ENCODE data around the gene SIN3A.
"Not testable (repeated sequence)": the region's sequence is repeated elsewhere in the genome, so short reads cannot be mapped to it uniquely, and the experiment has no call there.

The SIN3A gene

DNA sequence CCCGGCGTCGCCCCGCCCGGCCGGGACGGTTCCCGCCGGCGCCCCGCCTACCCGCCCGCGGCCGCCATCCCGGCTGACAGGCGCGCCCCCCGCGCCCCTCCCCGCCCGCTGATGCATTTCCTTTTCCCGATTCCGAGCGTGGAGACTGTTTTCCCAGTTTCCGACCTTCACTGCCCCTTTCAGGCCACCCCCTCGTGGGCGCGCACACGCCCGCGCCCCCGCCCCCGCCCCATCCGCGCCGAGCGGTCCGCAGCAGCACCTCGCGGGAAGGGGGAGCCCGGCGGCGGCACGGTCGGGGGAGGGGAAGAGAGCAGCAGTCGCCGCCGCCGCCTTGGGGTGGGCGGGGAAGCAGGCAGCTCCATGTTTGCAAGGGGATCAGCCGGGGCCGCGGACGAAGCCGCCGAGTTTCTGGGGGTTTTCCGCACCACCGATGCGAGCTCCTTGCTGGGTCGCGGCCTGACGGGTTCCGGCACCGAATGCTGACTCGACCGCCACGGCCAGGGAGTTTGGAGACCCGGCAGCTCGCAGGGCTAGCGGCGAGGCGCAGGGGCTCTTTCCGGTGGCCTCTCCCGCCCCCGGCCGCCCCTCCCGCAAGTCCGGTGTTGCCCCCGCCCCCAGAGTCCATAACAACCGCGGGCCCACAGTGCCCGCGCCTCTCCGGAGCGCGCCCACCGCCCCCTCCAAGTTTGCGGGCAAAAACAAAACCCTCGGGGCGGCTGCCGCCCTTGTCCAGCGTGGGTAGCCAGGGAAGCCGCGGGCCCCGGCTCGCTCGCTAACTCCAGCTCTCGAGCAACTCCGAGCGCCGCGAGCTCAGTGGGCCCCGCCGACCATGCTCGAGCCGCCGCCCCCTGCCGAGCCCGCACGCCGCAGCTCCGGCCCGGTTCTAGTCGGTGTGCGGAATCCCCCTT is 3.2 kb upstream of the SIN3A start:
- H3K27ac Mint-ChIP-seq = peak overlapping the region; percentile 83
- peaks cover 22% of the 10 kb centered on the region for H3K4me1 Mint-ChIP-seq (ENCODE audit: low read depth)
- H3K36me3 Mint-ChIP-seq (ENCODE audit: low read depth) = no peaks in the 10 kb centered on the region
- no peaks in the 10 kb centered on the region for H3K27me3 Mint-ChIP-seq
- H3K4me3 Mint-ChIP-seq = peak overlapping the region; percentile 93
- no peaks in the 10 kb centered on the region for H3K9me3 Mint-ChIP-seq

DNA sequence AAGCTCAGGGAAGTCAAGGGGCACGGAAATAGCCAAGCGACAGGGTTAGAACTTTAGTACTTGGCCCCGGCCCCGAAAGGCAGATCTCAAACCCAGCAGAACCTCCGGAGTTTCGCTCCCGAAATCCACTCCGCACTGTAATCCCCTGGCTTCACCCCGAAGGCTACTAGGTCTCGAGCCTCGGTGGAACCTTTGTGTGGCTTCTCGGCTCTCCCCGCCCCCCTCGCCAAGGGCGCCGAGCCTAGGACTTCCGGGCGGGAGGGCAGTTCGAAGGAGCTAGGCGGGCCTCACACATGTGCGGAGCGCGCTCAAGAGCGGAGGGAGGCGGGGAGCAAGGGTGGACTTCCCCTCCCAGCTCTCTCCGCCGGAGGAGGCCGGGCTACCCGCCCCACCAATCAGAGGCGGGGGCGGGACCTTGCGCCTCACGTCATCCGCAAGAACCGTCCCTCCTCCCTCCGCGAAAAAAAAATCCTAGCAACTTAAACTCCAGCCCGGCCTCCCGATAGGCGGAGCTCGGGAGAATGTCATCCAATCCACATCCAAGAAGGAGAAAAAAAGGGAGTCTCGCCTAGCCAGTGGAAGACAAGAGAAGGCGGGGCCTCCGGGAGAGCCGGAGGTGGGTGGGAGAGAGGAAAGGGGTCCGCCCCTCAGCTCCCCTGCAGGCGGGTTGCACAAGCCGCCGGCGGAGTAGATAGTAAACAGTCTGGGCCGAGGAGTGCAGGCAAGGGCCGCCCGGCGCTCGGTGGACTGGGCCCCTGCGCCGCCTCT is 2.4 kb upstream of the SIN3A start:
- no peaks in the 10 kb centered on the region for H3K9me3 Mint-ChIP-seq
- H3K27ac Mint-ChIP-seq = peak overlapping the region; percentile 99
- H3K36me3 Mint-ChIP-seq (ENCODE audit: low read depth) = no peaks in the 10 kb centered on the region
- peak overlapping the region; percentile 93 for H3K4me3 Mint-ChIP-seq
- H3K4me1 Mint-ChIP-seq (ENCODE audit: low read depth) = peaks cover 29% of the 10 kb centered on the region
- H3K27me3 Mint-ChIP-seq = no peaks in the 10 kb centered on the region

DNA sequence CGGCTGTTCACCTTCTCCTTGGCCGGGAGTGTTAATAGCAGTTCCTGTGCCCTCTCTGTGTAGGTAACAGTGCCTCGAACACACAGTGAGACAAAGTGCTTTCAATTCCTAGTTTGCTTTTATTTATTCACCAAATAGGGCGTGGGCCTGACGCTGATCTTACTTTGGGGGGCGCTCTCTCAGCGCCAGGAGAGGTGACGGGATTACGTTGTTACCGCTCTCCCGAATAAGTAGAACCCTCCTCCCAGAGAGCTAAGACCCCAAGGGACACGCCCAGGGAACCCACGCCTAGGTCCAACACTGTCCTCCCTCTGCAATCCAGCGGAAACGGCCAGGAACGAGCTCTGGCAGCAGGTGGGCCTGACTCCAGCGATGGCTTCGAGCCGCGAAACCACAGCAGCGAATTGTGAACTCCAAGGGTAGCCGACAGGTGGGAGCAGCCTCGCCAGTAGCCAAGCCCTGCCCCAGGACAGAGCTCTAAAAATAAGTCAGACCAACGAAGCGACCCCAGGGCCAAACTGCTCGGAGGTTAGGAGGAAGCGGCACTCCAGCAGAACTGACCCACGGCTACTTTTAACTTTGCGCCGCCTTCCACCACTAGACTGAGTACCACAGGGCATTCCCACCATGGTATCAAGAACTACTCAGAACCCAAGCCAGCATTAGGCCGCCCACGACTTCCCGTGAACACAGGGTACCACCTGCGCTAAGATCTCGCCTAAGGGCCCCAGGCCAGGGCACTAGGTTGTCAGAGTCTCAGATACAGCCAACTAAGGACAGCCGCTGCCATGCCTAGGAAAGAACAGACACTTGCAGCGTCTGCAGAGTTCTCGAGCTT is 1.6 kb upstream of the SIN3A start:
- peak overlapping the region; percentile 93 for H3K4me3 Mint-ChIP-seq
- H3K27ac Mint-ChIP-seq = peak overlapping the region; percentile 99
- H3K27me3 Mint-ChIP-seq = no peaks in the 10 kb centered on the region
- H3K4me1 Mint-ChIP-seq (ENCODE audit: low read depth) = peaks cover 37% of the 10 kb centered on the region
- H3K36me3 Mint-ChIP-seq (ENCODE audit: low read depth) = no peaks in the 10 kb centered on the region
- no peaks in the 10 kb centered on the region for H3K9me3 Mint-ChIP-seq

DNA sequence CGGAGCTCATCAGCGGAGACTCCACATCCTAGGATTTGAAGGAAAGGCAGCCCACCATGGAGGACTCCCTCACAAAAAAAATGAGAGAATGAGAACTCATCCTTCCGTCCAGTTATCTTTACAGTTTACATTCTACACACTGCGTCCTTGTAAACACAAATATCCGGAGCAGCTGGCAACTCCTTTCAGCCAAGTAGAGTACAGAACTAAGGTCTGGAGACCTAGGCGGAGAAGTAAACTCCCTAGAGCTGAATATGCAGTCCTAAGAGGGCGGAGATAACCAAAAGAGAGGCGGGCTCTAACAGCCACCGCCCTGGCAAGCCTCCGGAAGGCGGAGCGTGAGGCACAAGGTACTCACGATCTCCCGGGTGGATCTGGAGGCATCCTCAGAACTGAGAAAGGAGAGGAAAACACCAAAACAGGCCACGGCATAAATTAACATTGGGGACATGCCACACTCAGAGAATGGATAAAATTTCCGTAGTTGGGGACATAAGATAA is 924 bp upstream of the SIN3A start:
- Mint-ChIP-seq H3K4me3 (peak overlapping the region; percentile 93), H3K9me3 (no peaks in the 10 kb centered on the region), H3K36me3 (ENCODE audit: low read depth) (peaks cover 5% of the 10 kb centered on the region), H3K4me1 (ENCODE audit: low read depth) (peaks cover 44% of the 10 kb centered on the region), H3K27me3 (no peaks in the 10 kb centered on the region), H3K27ac (peak overlapping the region; percentile 99)

DNA sequence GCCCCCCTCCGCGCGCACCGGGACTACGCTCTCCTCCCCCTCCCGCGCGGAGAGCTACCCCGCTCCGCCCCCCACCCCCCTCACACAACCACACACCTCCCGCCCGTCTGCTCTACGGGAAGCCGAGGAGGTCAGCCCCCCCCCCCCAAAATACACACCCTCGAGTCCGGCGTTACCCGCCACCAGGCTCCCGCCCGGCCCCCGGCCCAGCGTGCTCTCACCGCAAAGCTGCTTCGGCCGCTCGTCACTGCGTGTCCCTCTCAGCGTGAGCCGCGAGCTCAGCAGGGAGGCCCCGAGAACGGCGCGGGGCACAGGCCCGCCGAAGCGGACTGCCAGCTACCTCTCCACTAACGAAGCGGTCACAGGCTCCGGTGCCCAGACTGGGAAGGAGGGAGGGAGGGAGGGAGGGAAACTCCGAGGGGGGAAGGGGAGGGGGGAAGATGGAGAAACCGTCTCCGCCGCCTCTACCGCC is 252 bp downstream of the SIN3A start:
- Mint-ChIP-seq H3K4me1 (ENCODE audit: low read depth) (peaks cover 53% of the 10 kb centered on the region), H3K4me3 (peak overlapping the region; percentile 93), H3K27me3 (no peaks in the 10 kb centered on the region), H3K36me3 (ENCODE audit: low read depth) (peaks cover 12% of the 10 kb centered on the region), H3K27ac (peak overlapping the region; percentile 80), H3K9me3 (no peaks in the 10 kb centered on the region)

DNA sequence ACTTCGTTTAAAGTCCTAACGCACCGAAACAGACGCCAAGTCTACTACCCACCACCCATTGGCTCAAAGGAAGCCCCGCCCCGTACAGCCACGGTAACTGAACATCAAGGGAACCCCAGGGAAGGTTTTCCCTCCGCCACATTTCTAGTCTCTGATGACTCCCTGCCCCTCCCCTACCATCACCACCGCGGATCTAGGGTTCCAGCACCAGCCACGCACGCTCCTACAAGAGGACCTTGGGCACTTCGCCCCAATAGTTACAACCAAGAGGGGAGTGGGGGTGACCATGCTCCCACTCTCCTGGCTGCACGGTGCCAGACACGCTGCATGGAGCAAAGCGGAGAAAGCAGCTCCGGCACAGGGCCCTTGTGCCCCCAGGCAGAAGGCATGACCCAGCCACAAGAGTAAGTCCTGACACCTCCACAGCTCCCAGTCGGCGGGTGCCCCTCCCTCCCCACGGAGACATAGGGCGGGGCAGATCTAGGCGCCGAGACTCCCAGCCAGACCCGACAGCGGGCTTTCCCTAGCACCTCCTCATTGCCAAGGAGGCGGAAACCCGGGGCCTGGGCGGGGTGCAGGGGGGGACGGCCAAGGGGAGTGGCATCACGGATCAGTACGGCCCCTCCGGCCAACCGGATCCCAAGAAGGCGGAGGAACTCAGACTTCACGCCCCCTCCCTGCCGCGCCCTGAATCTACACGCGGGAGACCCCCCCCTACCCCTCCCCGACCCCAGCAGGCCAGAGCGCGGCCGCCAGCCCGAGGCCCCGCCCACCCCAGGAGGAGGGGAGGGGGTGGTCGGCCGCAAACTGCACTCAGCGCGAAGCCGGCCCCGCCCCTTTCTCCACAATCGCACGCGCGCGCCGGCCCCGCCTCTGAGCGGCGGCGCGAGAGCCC is 936 bp downstream of the SIN3A start:
- H3K9me3 Mint-ChIP-seq = no peaks in the 10 kb centered on the region
- no peaks in the 10 kb centered on the region for H3K27me3 Mint-ChIP-seq
- peak overlapping the region; percentile 99 for H3K4me3 Mint-ChIP-seq
- H3K36me3 Mint-ChIP-seq (ENCODE audit: low read depth) = peaks cover 18% of the 10 kb centered on the region
- H3K27ac Mint-ChIP-seq = peak overlapping the region; percentile 95
- peaks cover 57% of the 10 kb centered on the region for H3K4me1 Mint-ChIP-seq (ENCODE audit: low read depth)

DNA sequence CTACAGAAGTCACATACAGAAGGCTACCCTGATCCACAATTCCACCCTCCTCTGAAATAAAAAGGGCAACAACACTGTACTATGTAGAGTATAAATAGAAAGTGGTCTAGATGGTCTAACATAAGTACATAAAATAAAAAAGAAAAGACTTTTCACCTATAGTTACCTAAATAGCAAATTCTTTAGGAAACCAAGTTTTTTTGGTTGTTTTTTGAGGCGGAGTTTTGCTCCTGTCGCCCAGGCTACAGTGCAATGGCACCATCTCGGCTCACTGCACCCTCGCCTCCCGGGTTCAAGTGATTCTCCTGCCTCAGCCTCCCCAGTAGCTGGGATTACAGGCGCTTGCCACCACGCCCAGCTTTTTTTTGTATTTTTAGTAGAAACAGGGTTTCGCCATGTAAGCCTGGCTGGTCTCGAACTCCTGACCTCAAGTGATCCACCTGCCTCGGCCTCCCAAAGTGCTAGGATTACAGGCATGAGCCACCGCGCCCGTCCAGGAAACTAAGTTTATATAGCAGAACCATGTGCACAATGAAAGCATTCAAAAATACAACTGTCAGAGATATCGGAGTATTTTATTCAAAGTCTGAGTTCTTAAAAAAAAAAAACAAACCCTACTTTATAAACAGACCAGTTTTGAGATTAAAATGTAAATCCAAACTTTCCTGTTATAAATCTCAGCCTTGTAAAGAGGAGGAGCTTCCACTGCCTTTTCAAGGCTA is 1.7 kb downstream of the SIN3A start:
- H3K4me1 Mint-ChIP-seq (ENCODE audit: low read depth) = peaks cover 58% of the 10 kb centered on the region
- H3K27me3 Mint-ChIP-seq = no peaks in the 10 kb centered on the region
- peak overlapping the region; percentile 99 for H3K4me3 Mint-ChIP-seq
- H3K27ac Mint-ChIP-seq = peak overlapping the region; percentile 95
- H3K9me3 Mint-ChIP-seq = no peaks in the 10 kb centered on the region
- H3K36me3 Mint-ChIP-seq (ENCODE audit: low read depth) = peaks cover 18% of the 10 kb centered on the region

DNA sequence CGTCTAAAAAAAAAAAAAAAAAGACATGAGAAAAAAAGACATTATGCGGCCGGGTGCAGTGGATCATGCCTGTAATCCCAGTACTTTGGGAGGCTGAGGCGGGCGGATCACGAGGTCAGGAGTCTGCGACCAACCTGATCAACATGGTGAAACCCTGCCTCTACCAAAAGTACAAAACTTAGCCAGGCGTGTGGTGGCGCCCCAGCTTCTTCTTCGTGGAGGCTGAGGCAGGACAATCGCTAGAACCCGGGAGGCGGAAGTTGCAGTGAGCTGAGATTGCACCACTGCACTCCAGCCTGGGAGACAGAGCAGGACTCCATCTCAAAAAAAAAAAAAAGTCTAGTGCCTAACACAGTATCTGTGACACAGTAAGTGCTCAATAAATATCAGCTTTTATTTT is 3.3 kb downstream of the SIN3A start:
- not testable (repeated sequence) for H3K27ac Mint-ChIP-seq, H3K4me3 Mint-ChIP-seq, H3K27me3 Mint-ChIP-seq, H3K9me3 Mint-ChIP-seq
- H3K36me3 Mint-ChIP-seq (ENCODE audit: low read depth) = peaks cover 28% of the 10 kb centered on the region
- H3K4me1 Mint-ChIP-seq (ENCODE audit: low read depth) = peaks cover 74% of the 10 kb centered on the region

DNA sequence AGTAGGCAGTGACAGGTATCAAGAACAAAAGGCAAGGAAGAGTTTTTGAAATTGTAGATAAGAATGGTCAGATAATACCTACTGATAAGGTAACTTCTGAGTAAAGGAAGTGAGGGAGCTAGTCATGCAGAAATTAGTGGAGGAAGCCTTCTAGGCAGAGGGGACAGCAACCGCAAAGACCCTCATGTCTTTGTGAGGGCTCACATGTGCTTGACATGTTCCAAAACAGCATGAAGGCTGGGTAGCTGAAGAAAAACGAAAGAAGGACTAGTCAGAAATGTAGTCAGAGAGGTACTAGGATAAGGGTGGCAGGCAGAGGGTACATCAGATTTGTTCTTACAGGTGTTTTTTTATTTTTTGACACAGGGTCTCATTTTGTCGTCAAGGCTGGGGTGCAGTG is 5.3 kb downstream of the SIN3A start:
- Mint-ChIP-seq H3K4me3 (no peak overlapping the region), H3K27me3 (no peaks in the 10 kb centered on the region), H3K9me3 (no peaks in the 10 kb centered on the region), H3K4me1 (ENCODE audit: low read depth) (peaks cover 73% of the 10 kb centered on the region), H3K36me3 (ENCODE audit: low read depth) (peaks cover 42% of the 10 kb centered on the region), H3K27ac (peak overlapping the region; percentile 91)

DNA sequence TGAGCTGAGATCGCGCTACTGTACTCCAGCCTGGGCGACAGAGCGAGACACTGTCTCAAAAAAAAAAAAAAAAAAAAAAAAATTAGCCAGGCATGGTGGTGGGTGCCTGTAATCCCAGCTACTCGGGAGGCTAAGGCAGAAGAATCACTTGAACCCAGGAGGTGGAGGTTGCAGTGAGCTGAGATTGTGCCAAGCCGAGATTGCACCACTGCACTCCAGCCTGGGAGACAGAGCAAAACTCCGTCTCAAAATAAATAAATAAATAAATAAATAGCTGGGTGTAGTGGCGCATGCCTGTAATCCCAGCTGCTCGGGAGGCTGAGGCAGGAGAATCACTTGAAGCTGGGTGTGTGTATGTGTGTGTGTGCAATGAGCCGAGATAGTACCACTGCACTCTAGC is 6.2 kb downstream of the SIN3A start:
- H3K36me3 Mint-ChIP-seq (ENCODE audit: low read depth) = peaks cover 45% of the 10 kb centered on the region
- not testable (repeated sequence) for H3K27ac Mint-ChIP-seq, H3K27me3 Mint-ChIP-seq, H3K4me3 Mint-ChIP-seq, H3K9me3 Mint-ChIP-seq
- H3K4me1 Mint-ChIP-seq (ENCODE audit: low read depth) = peaks cover 73% of the 10 kb centered on the region

DNA sequence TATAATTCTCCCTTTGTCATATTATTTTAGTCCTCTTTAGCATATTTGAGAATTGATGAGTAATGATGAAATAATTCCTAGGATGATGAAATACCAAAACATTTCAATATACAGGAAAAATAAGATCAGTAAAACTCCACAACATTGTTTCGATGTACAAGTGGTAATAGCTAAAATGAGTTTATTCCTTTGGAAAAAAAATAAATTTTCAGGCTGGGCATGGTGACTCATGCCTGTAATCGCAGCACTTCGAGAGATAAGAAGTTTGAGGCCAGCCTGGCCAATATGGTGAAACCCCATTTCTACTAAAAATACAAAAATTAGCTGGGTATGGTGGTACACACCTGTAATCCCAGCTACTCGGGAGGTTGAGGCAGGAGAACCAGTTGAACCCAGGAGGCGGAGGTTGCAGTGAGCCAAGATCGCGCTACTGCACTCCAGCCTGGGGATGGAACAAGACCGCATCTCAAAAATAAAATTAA is 7.5 kb downstream of the SIN3A start:
- Mint-ChIP-seq H3K36me3 (ENCODE audit: low read depth) (peaks cover 48% of the 10 kb centered on the region), H3K4me1 (ENCODE audit: low read depth) (peaks cover 63% of the 10 kb centered on the region), H3K27ac (peak overlapping the region; percentile 61)
- H3K9me3 Mint-ChIP-seq, H3K4me3 Mint-ChIP-seq, H3K27me3 Mint-ChIP-seq: not testable (repeated sequence)

DNA sequence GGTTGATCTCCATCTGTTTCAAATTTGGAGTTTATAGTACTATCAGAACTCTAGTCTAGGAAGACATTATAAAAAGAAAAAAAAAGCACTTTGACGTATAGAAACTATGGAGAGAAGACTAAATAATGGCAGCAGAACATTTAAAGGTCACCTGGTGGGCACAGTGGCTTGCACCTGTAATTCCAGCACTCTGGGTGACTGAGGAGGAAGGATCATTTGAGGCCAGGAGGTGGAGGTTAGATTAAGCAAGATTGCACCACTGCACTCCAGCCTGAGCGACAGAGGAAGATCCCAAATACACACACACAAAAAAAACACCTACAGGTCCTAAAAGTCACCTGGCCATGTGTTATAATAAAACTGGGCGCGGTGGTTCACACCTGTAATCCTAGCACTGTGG is 13.8 kb downstream of the SIN3A start:
- Mint-ChIP-seq H3K27me3 (no peaks in the 10 kb centered on the region), H3K4me1 (ENCODE audit: low read depth) (peaks cover 52% of the 10 kb centered on the region)

DNA sequence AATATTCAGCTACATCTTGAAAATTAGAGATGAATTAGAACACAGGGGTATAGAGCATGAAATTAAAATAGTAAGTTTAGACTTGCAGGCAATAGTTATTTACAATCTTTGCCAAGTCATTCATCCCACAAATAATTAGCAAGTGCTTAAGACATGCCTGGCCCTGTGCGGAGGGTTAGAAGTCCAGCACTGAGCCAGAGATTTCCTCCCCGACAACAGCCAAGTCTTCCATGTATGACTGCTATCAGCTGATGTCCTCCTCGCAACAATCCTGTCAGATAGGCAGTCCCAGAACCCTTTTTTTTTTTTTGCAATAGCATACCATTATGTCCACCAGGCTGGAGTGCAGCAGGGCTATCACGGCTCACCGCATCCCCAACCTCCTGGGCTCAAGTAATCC is 14.6 kb downstream of the SIN3A start:
- Mint-ChIP-seq H3K4me3 (no peak overlapping the region), H3K27ac (peak overlapping the region; percentile 1), H3K36me3 (ENCODE audit: low read depth) (peaks cover 59% of the 10 kb centered on the region), H3K27me3 (no peaks in the 10 kb centered on the region), H3K9me3 (no peaks in the 10 kb centered on the region), H3K4me1 (ENCODE audit: low read depth) (peaks cover 58% of the 10 kb centered on the region)

More for the DNA sequence above, 13.8 kb downstream of the SIN3A start:
- no peaks in the 10 kb centered on the region for H3K9me3 Mint-ChIP-seq
- H3K36me3 Mint-ChIP-seq (ENCODE audit: low read depth) = peaks cover 63% of the 10 kb centered on the region
- H3K27ac Mint-ChIP-seq = no peak overlapping the region
- H3K4me3 Mint-ChIP-seq = no peak overlapping the region
